ENCODE measurements around the gene DNAAF1.

DNA sequence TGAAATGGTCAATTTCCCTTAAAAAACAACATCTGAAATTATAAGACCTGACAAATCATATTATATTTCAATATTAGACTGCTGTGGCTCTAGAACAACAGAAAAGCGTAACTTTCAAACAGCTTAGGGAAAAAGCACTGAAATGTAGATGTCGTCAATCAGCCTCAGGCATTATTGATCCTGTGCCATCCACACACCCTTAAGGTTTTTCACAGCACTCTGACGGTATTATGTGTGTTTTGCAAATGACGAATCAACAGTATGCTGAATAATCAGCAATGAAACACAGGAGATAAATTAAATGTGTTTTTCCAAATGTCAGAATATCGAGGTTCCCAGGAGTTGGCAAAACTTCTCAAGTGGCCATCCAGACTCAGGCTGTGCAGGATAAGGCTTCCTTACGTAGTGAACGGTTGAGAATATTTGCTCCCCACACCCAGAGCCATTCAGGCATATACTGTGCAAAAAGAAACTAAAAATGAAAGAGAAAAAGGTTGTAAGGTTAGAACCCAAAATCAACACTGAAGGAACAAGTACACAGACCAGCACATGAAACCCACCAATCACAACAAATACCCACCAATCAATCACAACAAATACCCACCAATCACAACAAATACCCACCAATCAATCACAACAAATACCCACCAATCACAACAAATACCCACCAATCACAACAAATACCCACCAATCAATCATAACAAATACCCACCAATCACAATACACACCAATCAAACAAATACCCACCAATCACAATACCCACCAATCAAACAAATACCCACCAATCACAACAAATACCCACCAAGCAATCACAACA, 20.6 kb upstream of the DNAAF1 start:
- TF ChIP-seq, protein P1, sequence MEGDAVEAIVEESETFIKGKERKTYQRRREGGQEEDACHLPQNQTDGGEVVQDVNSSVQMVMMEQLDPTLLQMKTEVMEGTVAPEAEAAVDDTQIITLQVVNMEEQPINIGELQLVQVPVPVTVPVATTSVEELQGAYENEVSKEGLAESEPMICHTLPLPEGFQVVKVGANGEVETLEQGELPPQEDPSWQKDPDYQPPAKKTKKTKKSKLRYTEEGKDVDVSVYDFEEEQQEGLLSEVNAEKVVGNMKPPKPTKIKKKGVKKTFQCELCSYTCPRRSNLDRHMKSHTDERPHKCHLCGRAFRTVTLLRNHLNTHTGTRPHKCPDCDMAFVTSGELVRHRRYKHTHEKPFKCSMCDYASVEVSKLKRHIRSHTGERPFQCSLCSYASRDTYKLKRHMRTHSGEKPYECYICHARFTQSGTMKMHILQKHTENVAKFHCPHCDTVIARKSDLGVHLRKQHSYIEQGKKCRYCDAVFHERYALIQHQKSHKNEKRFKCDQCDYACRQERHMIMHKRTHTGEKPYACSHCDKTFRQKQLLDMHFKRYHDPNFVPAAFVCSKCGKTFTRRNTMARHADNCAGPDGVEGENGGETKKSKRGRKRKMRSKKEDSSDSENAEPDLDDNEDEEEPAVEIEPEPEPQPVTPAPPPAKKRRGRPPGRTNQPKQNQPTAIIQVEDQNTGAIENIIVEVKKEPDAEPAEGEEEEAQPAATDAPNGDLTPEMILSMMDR (IDR thresholded peaks at IDR 0.05; ENCODE audit: control extremely low read depth in 1 of 3, insufficient read depth in 1 of 3, low read depth in 1 of 3, low read length in 3 of 3) = no peak
- TF ChIP-seq SIX5 (IDR thresholded peaks at IDR 0.05; ENCODE audit: low read depth, low read length) (no peak), EP300 (IDR thresholded peaks at IDR 0.05; ENCODE audit: borderline replicate concordance in 1 of 2, low read depth in 2 of 2, low read length in 2 of 2) (no peak), EZH2 (IDR thresholded peaks at IDR 0.05; ENCODE audit: low read depth, low read length, severe bottlenecking) (no peak), YY1 (IDR thresholded peaks at IDR 0.05; ENCODE audit: low read depth, low read length) (no peak), POLR2AphosphoS5 (IDR thresholded peaks at IDR 0.05; ENCODE audit: low read depth, low read length) (no peak), HDAC2 (IDR thresholded peaks at IDR 0.05; ENCODE audit: borderline replicate concordance in 1 of 2, low read depth in 2 of 2, low read length in 2 of 2) (no peak), BRCA1 (IDR thresholded peaks at IDR 0.05; ENCODE audit: low read depth, low read length) (no peak)

Measured in H1 (cell line).